GM12892 (cell line): ENCODE data around the gene HOXD8.

Experiments
- DNase-seq: peaks from one replicate; pipeline ENCODE4 v3.0.0; 2011; ENCODE audit not compliant: insufficient read length
- FAIRE-seq: peaks from 2 replicates; lab custom pipeline; 2011; peaks lifted over from hg19 to GRCh38; lab: Jason Lieb, UNC
- POLR2A ChIP-seq: IDR thresholded peaks from 2 replicates; pipeline ENCODE4 v1.6.1; 2011; ENCODE audit warnings: low read depth, low read length, control low read depth
- POLR2AphosphoS5 ChIP-seq: IDR thresholded peaks from 2 replicates; pipeline ENCODE4 v1.6.1; 2011; ENCODE audit warnings: low read depth, low read length, control low read depth
- TAF1 ChIP-seq: IDR thresholded peaks from 2 replicates; pipeline ENCODE4 v1.6.1; 2011; ENCODE audit warnings: low read depth, mild to moderate bottlenecking, control low read depth, low read length, borderline replicate concordance

The HOXD8 gene

DNA sequence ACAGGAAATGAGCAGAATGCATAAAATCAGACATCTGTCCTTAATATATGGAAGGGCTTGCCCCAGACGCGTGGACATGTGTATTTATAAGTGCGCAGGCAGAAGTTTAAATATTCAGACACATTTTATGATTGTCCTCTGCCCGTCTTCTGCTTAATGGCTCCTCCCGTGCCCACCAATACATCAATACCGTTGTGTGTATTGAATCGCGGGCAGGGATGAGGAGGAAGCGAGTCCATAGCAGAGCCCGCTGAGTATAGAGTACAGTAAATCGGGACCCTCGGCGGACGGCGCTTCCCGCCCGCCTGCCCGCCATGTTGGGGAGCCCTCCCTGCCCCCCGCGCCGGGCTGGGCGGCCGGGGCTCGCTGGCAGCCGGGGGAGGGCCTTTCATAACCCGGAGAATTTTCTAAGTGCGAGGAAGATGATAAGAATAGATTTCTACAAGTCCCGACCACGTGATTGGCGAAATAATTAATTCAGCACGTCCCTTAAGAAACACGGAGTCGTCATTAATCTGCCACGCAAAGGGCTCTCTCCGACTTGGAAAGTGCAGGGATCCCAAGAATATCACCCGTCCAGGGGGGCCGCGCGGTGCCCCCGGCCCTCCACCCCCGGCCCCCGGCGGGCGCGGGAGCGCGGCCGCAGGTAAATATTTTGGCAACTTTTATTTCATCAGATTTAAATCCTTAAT is 27.4 kb downstream of the HOXD8 start, which contains the start of gene HOXD3:
Gene HOXD3 (plus strand): TSS at position 501 of the 692 bp plus-strand sequence. CDS start 11,808 bp downstream, outside the sequence.
- TF ChIP-seq TAF1 (no peak), POLR2AphosphoS5 (no peak), POLR2A (no peak)
- FAIRE-seq (no peak), DNase-seq (no peak)

- no peak for FAIRE-seq
- DNase-seq: no peak
- no peak for TF ChIP-seq POLR2AphosphoS5
Measured at GRCh38 chr2:176157499-176158185, 28.1 kb downstream of the HOXD8 start.

DNA sequence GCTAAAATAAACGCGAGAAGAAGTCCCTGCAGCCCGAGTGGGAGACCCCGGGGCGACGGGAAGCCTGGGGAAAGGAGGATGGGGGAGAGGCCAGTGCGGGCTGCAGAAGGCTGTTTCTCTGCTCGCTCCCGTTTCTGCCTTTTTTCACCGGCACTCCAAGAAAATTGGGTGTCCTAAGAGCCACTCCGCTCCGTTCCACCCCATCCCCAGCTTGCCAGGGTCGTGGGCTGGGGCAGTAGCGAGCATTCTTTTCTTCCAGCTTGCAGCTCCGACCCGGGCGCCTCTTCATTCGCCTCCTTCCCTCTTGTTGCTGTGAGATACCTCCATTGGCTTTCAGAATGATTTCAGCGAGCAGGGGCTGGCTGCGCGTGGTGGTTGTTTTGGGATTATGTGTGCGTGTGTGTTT is 28.7 kb downstream of the HOXD8 start:
- DNase-seq (no peak), FAIRE-seq (no peak)
- TF ChIP-seq TAF1: no peak
- no peak for TF ChIP-seq POLR2A
- no peak for TF ChIP-seq POLR2AphosphoS5

DNA sequence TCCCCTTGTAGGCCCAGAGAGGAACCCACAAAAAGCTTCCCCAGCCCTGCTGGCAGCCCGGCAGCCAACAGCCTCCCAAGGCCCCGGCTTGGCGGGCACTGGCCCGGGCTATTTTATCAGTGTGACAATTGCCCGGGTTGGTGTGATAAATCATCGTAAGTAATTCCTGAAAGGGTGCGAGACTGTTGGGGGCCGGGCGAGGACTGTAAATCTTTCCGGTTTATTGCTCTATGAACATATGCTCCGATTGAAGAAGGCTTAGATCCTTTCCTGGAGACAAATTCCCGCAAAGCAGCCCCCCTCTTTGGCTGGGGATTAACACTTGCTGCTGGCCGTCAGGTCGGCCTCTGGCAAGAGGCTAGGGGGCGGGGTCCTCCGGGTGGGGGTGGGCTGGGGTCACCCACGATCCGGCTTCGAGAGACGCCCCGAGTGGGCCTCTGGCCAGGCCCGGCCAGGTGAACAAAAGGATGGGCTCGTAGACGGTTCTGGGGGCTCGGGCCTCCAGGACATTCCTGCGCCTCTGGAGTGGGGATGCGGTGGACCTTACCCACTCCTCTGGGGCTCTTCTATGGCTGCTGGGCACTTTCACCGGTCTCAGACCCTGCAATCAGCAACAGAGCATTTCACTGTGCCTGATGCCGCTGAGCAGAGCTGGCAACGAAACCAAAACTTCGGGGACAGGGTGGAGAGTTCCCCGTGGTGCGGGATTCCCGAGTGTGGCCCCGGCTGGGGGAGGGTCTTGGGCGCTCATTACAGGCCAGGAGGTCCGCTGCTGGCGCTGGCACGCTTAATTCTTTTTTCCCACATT is 29.6 kb downstream of the HOXD8 start:
- DNase-seq (no peak), FAIRE-seq (no peak)
- no peak for TF ChIP-seq POLR2AphosphoS5
- no peak for TF ChIP-seq POLR2A
- no peak for TF ChIP-seq TAF1

DNA sequence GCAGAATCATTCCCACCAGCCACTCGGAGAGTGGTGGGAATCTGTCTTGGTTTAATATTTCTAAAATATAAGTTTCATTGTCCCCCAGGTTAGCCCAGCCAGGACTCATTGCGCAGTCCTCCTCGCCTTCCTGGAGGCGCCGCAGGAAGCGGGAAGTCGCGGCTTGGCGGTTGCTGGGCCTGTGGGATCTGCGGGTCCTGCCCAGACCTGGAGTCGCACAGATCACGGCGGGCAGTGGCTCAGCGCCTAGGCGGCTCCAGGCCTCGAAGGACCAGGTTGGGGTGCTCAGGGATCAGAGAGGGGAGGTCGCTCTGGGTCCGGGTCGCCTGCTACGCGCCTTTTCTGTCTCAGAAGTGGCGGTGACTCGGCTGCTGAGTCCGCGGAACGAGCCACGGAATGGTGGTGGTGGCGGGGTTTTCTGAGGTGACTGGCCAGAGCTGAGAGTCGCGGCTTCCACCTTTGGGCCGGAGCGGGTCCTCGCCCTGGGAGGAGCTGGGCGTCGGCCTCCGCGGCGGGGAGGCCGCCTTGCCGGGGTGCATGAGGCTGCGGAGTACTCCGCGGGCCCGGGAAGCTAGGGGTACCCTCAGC is 30.3 kb downstream of the HOXD8 start:
- TF ChIP-seq POLR2A: no peak
- FAIRE-seq: no peak
- no peak for DNase-seq

- DNase-seq (no peak), FAIRE-seq (no peak)
- TF ChIP-seq TAF1 (no peak), POLR2AphosphoS5 (no peak), POLR2A (no peak)
Measured at GRCh38 chr2:176160251-176160985, 30.9 kb downstream of the HOXD8 start.

DNA sequence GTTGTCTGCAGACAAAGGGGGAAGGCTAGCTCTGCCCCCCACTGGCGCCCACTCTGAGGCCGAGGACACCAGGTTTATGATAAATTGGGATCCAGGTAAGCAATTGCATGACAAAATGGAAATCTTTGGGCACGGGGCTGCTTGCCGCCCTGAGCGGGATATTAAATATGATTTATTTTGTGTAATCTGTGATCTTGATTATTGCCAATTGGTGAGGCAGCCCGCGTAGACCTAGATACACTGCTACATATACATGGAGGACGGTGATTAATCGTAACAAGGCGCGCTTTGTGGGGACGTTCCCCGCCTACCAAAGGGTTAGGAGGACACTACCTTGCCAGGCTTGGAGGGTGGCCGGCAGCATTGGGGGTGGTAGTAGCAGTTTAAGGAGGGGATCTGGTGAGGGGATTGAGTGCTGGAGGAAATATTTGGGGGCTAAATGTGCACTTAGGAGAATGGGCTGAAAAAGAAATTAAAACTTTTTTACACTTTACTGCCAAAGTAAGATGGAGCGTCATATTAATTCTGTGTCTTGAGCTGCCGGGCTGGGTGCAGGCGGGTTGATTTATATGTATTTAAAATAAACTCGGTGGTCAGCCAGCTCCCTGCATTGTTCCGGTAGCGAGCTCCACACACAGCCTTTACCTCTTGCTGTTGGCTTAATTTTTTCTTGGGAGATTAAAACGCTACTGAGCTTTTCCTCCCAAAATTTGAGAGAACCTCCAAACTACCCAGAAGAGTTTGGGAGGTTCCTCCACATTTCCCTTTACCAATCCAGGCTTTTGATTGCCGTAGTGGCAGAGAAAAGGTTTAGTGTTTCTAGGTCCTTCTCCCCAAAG is 31.7 kb downstream of the HOXD8 start:
- TF ChIP-seq POLR2A (no peak), TAF1 (no peak), POLR2AphosphoS5 (no peak)
- FAIRE-seq: no peak
- no peak for DNase-seq

DNA sequence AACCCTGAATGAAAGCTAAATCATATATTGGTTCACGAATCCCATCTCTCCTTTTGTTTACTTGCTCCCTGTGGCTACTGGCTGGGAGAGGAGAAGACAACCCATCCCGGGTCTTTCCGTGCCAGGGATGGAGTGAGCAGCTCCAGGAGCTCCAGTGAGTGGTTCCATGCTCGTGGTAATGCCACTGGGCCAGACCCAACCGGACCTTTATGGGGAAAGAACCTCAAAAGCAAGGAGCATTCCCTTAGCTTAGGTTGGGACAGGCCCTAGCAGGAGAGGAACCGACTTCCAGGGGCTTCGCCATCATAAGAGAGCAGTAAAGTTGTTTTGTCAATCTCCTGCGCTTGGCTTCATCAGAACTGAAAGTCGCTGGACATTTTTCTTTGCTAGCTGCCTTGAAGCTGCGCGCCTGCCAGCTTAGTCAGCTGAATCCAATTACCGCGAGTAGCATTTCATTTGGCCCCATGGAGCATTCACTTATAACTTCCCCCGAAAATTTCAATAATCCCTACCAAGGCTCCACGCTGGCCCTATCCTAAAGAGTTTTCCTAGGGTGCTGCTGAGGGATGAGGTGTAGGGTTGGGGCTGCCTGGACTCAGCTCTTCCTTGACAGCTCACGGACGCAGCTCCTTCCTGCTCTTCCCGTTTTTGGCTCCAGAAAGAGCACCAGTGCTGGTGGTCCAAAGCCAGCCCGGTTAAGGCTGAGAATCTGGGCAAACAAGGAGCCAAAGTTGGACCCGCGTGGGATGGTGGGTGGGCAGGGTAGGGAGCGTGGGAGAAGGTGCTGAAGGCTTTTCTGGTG is 32.5 kb downstream of the HOXD8 start:
- DNase-seq (no peak), FAIRE-seq (no peak)
- no peak for TF ChIP-seq TAF1
- TF ChIP-seq POLR2A: no peak
- TF ChIP-seq POLR2AphosphoS5: no peak

- TF ChIP-seq TAF1 (no peak), POLR2A (no peak), POLR2AphosphoS5 (no peak)
- DNase-seq (no peak), FAIRE-seq (no peak)
Measured at GRCh38 chr2:176162911-176163671, 33.6 kb downstream of the HOXD8 start.
